Measurements from ENCODE around the gene VAT1L. TPM values are rescaled to one million over a fixed set of nuclear protein-coding genes. Genes with fewer than 3 reads are reported as not detected.
A peak's percentile ranks its signal among the peaks of the same experiment; 100 is the strongest.

The VAT1L gene
- total and polyA plus RNA-seq, 2 experiments from 2014 or later, result 11.0 to 24.4 TPM

- Mint-ChIP-seq H3K4me3 (no peak overlapping the region), H3K9me3 (no peaks in the 10 kb centered on the region), H3K36me3 (ENCODE audit: low read depth) (no peaks in the 10 kb centered on the region; the same call in 2 of the 3 replicates), H3K27ac (no peak overlapping the region), H3K27me3 (ENCODE audit: insufficient read depth, low read depth, poor library complexity) (peaks cover 2% of the 10 kb centered on the region), H3K4me1 (peaks cover 17% of the 10 kb centered on the region)
- Histone ChIP-seq H3K27me3 (ENCODE audit: insufficient read depth) (no peaks in the 10 kb centered on the region), H3K4me3 (no peak overlapping the region), H3K36me3 (ENCODE audit: insufficient read depth) (no peaks in the 10 kb centered on the region), H4K20me1 (replicated peaks; ENCODE audit: insufficient read depth) (no peaks in the 10 kb centered on the region), H3K79me2 (replicated peaks; ENCODE audit: insufficient read depth) (no peaks in the 10 kb centered on the region), H3K4me1 (ENCODE audit: insufficient read depth) (peaks cover 12% of the 10 kb centered on the region), H3K27ac (ENCODE audit: low read depth) (no peak overlapping the region), H3K4me2 (no peak overlapping the region), H2AFZ (no peak overlapping the region), H3K9me2 (ENCODE audit: insufficient read depth) (no peaks in the 10 kb centered on the region), H3F3A (replicated peaks; ENCODE audit: low read depth) (no peaks in the 10 kb centered on the region)
- no peak for DNase-seq (ENCODE audit: low spot score)
- ATAC-seq, result peak; percentile 46; the same call in 2 of the 3 replicates
- TF ChIP-seq ZNF114 (CRISPR knock-in tag; IDR thresholded peaks at IDR 0.05), result no peak
- no peak for TF ChIP-seq ZNF462 (CRISPR knock-in tag; IDR thresholded peaks at IDR 0.05)
- no peak for TF ChIP-seq JUNB (IDR thresholded peaks at IDR 0.05; ENCODE audit: unreplicated experiment)
- no peak for TF ChIP-seq NANOG (IDR thresholded peaks at IDR 0.05; ENCODE audit: borderline replicate concordance)
- no peak for TF ChIP-seq EZH2 (IDR thresholded peaks at IDR 0.05; ENCODE audit: low read depth, unreplicated experiment)
Measured at GRCh38 chr16:77896415-77897128, 108.2 kb downstream of the VAT1L start.

DNA sequence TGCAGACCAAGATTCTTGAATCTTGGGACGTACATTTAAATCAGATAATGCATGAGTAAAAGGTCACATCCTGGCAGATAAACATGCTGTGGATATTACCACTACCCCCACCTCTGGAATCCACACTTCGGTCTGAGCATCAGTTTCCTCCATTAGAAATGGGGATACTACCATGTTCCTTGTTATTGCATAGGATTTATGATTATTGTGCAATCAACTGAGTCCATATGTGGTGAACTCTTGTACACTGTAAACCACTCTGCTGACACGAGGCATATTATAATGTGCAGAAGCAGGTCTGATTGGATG lies 108.7 kb downstream of the VAT1L start:
- peaks cover 12% of the 10 kb centered on the region for H3K4me1 ChIP-seq (ENCODE audit: insufficient read depth)
- H3F3A ChIP-seq (replicated peaks; ENCODE audit: low read depth), result no peaks in the 10 kb centered on the region
- Mint-ChIP-seq H3K4me3 (no peak overlapping the region), H3K4me1 (peaks cover 17% of the 10 kb centered on the region), H3K9me3 (no peaks in the 10 kb centered on the region), H3K36me3 (ENCODE audit: low read depth) (no peaks in the 10 kb centered on the region; the same call in 2 of the 3 replicates), H3K27me3 (ENCODE audit: insufficient read depth, low read depth, poor library complexity) (peaks cover 2% of the 10 kb centered on the region), H3K27ac (no peak overlapping the region)
- no peak overlapping the region for H3K4me3 ChIP-seq
- no peaks in the 10 kb centered on the region for H3K27me3 ChIP-seq (ENCODE audit: insufficient read depth)
- no peaks in the 10 kb centered on the region for H3K79me2 ChIP-seq (replicated peaks; ENCODE audit: insufficient read depth)
- no peaks in the 10 kb centered on the region for H3K9me2 ChIP-seq (ENCODE audit: insufficient read depth)
- DNase-seq (ENCODE audit: low spot score) (no peak), ATAC-seq (no peak)
- H3K27ac ChIP-seq (ENCODE audit: low read depth), result no peak overlapping the region
- no peaks in the 10 kb centered on the region for H3K36me3 ChIP-seq (ENCODE audit: insufficient read depth)
- no peaks in the 10 kb centered on the region for H4K20me1 ChIP-seq (replicated peaks; ENCODE audit: insufficient read depth)
- no peak overlapping the region for H3K4me2 ChIP-seq
- H2AFZ ChIP-seq, result no peak overlapping the region
- TF ChIP-seq REST (IDR thresholded peaks at IDR 0.05; ENCODE audit: unreplicated experiment), result no peak
- TF ChIP-seq EZH2phosphoT487 (IDR thresholded peaks at IDR 0.05; ENCODE audit: unreplicated experiment), result no peak
- no peak for TF ChIP-seq NANOG (IDR thresholded peaks at IDR 0.05; ENCODE audit: borderline replicate concordance)
- TF ChIP-seq STAT1 (IDR thresholded peaks at IDR 0.05; ENCODE audit: unreplicated experiment), result no peak
- no peak for TF ChIP-seq ZNF331 (CRISPR knock-in tag; IDR thresholded peaks at IDR 0.05; ENCODE audit: low read depth)
- TF ChIP-seq POLR2AphosphoS5 (IDR thresholded peaks at IDR 0.05; ENCODE audit: low read depth), result no peak
- no peak for TF ChIP-seq JUNB (IDR thresholded peaks at IDR 0.05; ENCODE audit: unreplicated experiment)
- TF ChIP-seq, protein P1, sequence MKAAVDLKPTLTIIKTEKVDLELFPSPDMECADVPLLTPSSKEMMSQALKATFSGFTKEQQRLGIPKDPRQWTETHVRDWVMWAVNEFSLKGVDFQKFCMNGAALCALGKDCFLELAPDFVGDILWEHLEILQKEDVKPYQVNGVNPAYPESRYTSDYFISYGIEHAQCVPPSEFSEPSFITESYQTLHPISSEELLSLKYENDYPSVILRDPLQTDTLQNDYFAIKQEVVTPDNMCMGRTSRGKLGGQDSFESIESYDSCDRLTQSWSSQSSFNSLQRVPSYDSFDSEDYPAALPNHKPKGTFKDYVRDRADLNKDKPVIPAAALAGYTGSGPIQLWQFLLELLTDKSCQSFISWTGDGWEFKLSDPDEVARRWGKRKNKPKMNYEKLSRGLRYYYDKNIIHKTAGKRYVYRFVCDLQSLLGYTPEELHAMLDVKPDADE (IDR thresholded peaks at IDR 0.05), result no peak
- TF ChIP-seq CREB1 (CRISPR knock-in tag; IDR thresholded peaks at IDR 0.05; ENCODE audit: low read depth), result no peak

Data from GM23338 (cell line).